ENCODE results near the gene COL2A1.

Gene COL2A1

GRCh38 chr12:48010366-48010970 is 6.2 kb upstream of the COL2A1 start:
- DNase-seq = no peak

- no peak for DNase-seq
Measured at GRCh38 chr12:48009471-48009870, 5.2 kb upstream of the COL2A1 start.

- no peak for DNase-seq
Measured at GRCh38 chr12:48008950-48009349, 4.7 kb upstream of the COL2A1 start.

GRCh38 chr12:48008349-48008748 is 4.1 kb upstream of the COL2A1 start:
- DNase-seq = no peak

- DNase-seq = no peak
Measured at GRCh38 chr12:48007206-48007605, 2.9 kb upstream of the COL2A1 start.

GRCh38 chr12:48005750-48006021 is 1.4 kb upstream of the COL2A1 start:
- no peak for DNase-seq

GRCh38 chr12:48005001-48005749 is 899 bp upstream of the COL2A1 start:
- DNase-seq = no peak

GRCh38 chr12:48003226-48004052 is 837 bp downstream of the COL2A1 start:
- no peak for DNase-seq

- DNase-seq = no peak
Measured at GRCh38 chr12:48002773-48003218, 1.5 kb downstream of the COL2A1 start.

- no peak for DNase-seq
Measured at GRCh38 chr12:48002414-48002730, 1.9 kb downstream of the COL2A1 start.

- no peak for DNase-seq
Measured at GRCh38 chr12:48001505-48002413, 2.5 kb downstream of the COL2A1 start.

GRCh38 chr12:48000878-48001504 is 3.3 kb downstream of the COL2A1 start:
- no peak for DNase-seq

- DNase-seq = no peak
Measured at GRCh38 chr12:47999816-48000215, 4.5 kb downstream of the COL2A1 start.

- no peak for DNase-seq
Measured at GRCh38 chr12:47997321-47997720, 7.0 kb downstream of the COL2A1 start.

GRCh38 chr12:47995981-47996401 is 8.3 kb downstream of the COL2A1 start:
- DNase-seq = peak; percentile 14

- peak; percentile 36 for DNase-seq
Measured at GRCh38 chr12:47993491-47993890, 10.8 kb downstream of the COL2A1 start.

GRCh38 chr12:47992776-47993175 is 11.5 kb downstream of the COL2A1 start:
- peak; percentile 19 for DNase-seq

GRCh38 chr12:47991106-47992061 is 12.9 kb downstream of the COL2A1 start:
- DNase-seq = peak; percentile 50

GRCh38 chr12:47990351-47991105 is 13.7 kb downstream of the COL2A1 start:
- peak; percentile 70 for DNase-seq

- peak; percentile 10 for DNase-seq
Measured at GRCh38 chr12:47989666-47990065, 14.6 kb downstream of the COL2A1 start.

GRCh38 chr12:47989023-47989417 is 15.3 kb downstream of the COL2A1 start:
- DNase-seq = no peak
